Measurements from ENCODE around the gene XYLT1. TPM values are rescaled to one million over a fixed set of nuclear protein-coding genes. Genes with fewer than 3 reads are reported as not detected.

Gene XYLT1
- total and polyA plus RNA-seq, 2 of the 8 experiments (the other 6 are each of a cell fraction or from before 2014, with no cell fraction given) = 6.6 to 25.4 TPM

DNA sequence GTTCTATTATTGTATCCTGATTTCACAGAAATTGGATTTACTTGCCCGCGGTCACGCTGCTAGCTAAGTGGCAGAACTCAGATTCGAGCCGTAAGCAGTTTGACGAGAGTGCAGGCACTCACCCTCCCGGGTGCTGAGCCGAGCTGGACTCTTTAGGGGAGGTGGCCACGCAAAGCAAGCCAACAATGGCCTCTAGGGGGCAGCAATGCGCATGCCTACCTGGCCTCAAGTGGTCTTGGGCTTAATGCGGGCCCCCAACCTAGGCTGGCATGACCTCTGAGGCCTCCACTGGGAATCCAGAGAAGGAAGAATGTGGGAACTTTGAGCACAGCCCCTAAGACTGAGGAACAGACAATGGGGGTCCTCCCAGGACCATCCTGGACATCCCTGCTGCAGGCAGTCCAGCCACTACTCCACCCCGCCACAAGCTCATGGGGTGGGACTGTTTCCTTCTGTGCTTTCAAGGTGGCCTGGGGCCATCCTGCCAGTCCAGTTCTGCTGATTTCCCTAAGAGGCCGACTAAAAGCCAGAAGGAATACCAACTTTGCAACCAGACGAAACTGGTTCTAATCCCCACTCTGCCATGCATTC is 276.5 kb downstream of the XYLT1 start (continued):
- TF ChIP-seq SIN3A (conservative IDR thresholded peaks at IDR 0.05 in 1 of 2, IDR thresholded peaks at IDR 0.05 in 1 of 2; ENCODE audit: low read depth in 1 of 2, low read length in 2 of 2) (no peak), CREB1 (IDR thresholded peaks at IDR 0.05) (peak; percentile 34; the same call in 1 of the 2 replicates), TEAD4 (IDR thresholded peaks at IDR 0.05; ENCODE audit: low read depth, low read length) (0 out of 2 replicates have a peak, but pooled peaks have one; percentile 32), YY1 (IDR thresholded peaks at IDR 0.05; ENCODE audit: low read depth, low read length) (no peak)
- TF ChIP-seq, protein P1, sequence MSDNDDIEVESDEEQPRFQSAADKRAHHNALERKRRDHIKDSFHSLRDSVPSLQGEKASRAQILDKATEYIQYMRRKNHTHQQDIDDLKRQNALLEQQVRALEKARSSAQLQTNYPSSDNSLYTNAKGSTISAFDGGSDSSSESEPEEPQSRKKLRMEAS (IDR thresholded peaks at IDR 0.05) = 0 out of 2 replicates have a peak, but pooled peaks have one; percentile 45

All from H1 (cell line).